ENCODE results near the gene PTPN6.

The PTPN6 gene

GRCh38 chr12:6956021-6956727, 5.0 kb downstream of the PTPN6 start:
- DNase-seq (ENCODE audit: low read depth) = no peak

- no peak for DNase-seq (ENCODE audit: low read depth)
Observed at GRCh38 chr12:6957151-6957701, 6.1 kb downstream of the PTPN6 start.

DNA sequence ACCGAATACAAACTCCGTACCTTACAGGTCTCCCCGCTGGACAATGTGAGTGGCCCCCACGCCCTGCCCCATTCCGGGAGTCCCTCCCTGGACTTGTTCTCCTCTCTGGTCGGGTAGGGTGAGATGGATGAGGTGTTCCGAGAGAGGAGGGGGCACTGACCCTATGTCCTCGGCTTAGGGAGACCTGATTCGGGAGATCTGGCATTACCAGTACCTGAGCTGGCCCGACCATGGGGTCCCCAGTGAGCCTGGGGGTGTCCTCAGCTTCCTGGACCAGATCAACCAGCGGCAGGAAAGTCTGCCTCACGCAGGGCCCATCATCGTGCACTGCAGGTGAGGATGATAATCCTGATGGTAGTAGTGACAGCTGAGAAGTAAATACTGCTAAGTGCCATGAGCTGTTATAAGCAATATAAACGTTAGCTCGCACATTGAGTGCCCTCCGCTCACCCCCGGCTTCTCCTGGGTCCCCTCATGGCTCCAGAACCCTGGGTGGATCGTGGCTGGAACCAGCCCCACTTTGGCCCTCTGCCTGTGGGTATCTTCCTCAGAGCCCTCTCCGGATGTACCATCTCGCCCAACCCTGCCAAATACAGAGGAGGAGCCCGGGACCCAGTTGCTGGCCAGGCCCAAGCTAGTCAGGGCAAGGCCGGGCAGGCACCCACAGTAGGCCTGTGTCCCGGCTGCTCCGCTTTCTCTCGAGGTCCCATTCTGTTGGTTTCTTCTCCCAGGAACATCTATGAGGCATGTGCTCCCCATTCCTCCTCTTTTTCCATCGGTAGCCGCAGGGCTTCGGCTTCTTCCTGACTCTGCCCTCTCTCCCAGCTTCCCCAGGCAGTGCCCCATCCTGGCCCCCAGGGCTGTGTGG, 6.8 kb downstream of the PTPN6 start:
- DNase-seq (ENCODE audit: low read depth) = no peak

GRCh38 chr12:6958609-6959057, 7.5 kb downstream of the PTPN6 start:
- DNase-seq (ENCODE audit: low read depth) = no peak

GRCh38 chr12:6959058-6959804, 8.1 kb downstream of the PTPN6 start:
- no peak for DNase-seq (ENCODE audit: low read depth)

DNA sequence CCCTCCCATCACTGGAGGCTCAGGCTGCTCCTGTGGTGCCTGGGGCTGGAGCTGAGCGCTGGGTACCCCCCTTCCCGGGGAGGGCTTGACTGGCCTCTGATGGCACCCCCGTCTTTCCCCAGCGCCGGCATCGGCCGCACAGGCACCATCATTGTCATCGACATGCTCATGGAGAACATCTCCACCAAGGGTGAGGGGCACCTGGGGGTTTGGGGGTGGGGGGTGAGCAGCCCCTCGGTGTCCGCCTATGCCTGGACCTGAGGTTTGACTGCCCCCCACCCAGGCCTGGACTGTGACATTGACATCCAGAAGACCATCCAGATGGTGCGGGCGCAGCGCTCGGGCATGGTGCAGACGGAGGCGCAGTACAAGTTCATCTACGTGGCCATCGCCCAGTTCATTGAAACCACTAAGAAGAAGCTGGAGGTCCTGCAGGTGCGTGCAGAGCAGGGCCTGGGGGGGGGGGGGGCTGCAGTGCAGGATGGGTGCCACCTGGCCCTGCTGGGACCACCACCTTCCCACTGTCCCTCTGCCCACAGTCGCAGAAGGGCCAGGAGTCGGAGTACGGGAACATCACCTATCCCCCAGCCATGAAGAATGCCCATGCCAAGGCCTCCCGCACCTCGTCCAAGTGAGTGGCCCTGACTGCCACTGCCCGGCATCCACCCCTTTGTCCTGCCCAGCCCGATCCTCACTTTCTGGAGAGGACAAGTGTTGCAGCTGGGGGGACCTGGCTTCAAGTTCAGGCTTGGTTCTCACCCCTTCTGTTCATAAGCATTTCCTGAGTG, 8.8 kb downstream of the PTPN6 start:
- no peak for DNase-seq (ENCODE audit: low read depth)

DNA sequence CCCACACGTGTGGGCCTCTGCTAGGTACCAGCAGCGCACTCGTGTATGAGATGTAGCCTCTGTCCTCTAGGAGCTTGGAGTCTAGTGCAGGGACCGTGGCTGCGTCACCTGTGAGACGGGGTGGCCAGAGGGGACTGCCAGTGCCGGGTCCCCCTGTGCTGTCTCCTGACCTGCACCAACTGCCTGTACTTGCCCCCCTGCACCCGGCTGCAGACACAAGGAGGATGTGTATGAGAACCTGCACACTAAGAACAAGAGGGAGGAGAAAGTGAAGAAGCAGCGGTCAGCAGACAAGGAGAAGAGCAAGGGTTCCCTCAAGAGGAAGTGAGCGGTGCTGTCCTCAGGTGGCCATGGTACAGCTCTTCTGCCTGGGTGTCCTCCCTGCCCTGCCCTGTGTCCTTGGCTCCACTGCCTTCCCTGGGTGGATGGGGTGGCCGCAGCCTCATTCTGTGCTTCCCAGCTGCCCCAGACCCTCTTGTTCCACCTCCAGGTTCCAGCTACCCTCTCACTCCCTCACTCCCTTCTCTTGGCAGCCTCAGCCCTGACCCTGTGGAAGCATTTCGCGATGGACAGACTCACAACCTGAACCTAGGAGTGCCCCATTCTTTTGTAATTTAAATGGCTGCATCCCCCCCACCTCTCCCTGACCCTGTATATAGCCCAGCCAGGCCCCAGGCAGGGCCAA, 9.6 kb downstream of the PTPN6 start:
- no peak for DNase-seq (ENCODE audit: low read depth)

- DNase-seq (ENCODE audit: low read depth) = no peak
Observed at GRCh38 chr12:6961278-6961694, 10.1 kb downstream of the PTPN6 start.

DNA sequence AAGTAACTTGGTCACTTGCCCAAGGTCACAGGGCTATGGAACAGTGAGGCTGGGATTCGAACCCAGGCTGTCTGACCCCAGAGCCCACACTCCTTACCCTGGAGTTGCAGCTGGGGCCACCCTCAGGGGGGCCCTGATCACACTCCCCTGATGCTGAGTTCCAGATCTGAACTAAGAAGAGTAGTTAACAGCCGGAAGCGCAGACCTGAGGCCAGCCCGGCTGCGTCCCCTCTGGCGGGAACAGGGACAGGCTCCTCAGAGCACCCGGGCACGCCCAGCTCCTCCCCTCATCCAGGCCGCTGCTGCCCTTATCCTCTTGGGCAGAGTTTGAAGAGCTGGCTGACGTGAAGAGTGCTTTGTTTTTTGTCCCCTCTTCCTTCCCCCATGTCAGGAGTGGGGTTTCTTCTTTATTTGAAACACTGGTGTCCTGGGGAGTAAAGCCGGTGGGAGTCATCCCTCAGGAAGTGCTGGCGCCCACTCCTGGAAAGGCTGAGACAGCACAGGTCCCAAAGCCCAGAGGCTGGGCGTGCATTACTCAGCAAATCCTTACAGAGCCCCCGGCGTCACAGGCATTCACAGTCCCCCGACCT, 10.6 kb downstream of the PTPN6 start:
- DNase-seq (ENCODE audit: low read depth) = no peak

DNA sequence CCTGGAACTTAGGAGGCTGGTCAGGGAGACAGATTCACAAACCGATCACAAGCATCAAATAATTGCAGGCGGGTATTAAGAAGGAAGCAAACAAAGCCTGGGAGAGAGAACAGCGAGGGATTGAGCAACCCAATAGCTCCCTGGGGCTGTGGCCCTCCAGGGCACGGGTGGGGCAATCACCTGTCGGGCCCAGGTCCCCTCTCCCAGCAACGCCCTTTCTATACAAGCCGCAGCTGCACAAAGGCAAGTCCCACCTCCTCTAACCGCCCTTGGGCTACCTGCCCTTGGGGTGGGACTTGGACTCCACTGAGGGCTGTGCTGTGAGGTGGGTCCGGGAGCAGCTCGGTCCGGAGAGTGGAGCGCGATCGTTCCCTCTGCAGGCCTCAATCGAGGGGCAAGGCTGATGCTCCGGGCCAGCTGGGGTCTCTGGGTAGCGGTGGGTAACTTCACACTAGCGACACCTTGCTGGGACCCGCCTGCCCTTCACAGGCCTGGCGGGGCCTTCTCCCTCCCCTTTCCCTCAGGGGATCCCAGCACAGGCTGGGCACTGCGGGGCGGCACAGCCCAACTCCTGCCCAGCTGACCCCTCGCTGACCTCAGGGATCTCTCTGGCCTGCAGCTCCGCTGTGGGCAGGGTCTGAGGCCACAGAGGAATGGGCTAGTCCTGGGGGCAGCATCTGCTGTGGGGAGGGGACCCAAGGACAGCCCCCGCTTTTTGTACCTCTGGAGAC, 11.3 kb downstream of the PTPN6 start:
- DNase-seq (ENCODE audit: low read depth) = no peak

DNA sequence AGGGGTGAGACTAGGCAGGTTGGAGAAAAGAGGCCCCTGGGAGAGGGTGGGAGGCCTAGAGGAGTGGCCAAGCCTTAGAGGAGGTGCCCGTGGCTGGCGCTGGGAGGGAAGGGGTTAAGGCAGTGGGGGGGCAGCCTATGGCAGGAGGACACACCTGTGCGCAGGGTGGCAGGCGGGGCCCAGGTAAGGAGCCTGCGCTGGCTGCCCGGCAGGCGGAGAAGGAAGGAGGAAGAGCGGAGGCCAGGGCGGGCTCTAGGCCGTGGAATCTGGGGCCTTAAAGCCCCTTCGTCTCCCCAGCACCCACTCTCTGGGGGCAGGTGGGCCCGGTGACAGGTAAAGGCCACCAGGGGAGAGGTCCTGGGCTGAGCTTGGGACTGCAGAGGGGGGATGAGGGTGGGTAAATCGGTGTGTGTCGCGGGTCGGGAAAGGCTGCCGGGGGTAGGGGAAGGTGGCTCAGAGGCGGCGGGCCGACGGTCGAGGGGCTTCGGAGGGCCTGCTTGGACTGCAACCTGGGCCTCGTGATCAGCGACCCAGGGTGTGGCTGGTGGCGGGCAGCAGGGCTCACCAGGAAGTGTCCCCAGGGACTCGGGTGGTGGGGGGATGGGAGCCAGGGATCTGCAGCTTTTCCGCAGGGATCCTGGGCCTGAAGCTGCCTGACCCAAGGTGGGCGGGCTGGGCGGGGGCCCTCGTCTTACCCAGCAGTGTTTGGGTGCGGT, 12.0 kb downstream of the PTPN6 start:
- DNase-seq (ENCODE audit: low read depth) = no peak

GRCh38 chr12:6963791-6964413, 12.7 kb downstream of the PTPN6 start:
- DNase-seq (ENCODE audit: low read depth) = no peak

DNA sequence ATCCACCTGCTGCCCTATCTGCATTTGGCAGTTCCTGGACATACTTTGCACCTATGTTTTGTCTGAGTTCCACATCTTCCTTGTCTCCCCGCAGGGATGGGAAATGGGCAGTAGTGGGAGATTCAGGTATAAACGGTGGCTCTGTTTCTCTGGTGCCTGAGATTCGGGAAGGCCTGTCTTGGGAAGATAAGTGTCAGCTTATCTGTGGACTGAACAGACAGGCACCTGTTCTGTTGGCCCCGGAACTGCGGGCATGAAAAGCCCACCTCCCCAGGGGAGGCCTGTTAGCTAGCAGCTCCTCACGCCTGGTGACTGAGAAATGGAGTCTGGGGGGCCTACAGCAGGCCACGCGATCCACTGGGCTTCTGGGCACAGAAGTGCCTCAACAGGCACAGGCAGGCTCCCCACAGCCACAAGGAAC, 13.5 kb downstream of the PTPN6 start:
- no peak for DNase-seq (ENCODE audit: low read depth)

- DNase-seq (ENCODE audit: low read depth) = peak; percentile 74
Observed at GRCh38 chr12:6965026-6965661, 14.0 kb downstream of the PTPN6 start.

DNA sequence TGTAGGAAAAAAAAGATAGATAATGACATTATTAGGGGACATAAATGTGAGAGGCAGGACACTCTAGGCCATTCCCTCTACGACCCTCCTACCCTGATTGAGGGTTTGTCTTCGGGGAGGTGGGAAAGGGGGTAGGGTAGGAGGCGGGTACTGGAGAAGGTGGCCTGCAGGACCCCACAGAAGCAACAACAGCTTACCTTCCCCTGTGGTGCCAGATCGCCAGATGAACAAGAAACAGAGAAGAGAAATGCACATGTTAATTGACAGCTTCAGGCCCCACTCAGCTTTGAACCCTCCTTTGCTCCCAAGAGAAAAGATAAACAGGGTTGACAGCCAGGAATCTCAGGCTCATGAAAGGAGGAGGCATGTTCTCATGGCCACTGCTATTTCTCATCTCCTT, 14.6 kb downstream of the PTPN6 start:
- no peak for DNase-seq (ENCODE audit: low read depth)

- no peak for DNase-seq (ENCODE audit: low read depth)
Observed at GRCh38 chr12:6966351-6966750, 15.2 kb downstream of the PTPN6 start.

DNA sequence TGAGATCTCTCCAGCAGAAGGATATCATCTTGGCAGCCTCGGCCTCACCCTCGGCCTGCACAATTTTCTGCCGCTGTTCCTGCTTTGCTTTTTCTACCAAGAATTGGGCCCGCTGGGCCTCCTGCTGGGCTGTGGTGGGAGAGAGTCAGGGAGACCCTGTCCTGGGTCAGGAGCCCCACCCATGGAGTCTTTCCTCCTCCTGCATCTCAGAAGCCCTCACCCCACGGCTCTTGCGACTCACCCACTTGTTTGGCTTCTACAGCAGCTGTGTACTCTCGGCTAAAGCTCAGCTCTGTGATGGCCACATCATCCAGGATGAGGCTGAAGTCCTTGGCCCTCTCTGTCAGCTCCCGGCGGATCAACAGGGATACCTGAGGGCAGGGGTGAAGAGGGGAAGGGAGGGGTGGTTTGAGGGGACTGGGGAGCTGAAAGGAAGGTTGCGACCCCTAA, 16.5 kb downstream of the PTPN6 start:
- no peak for DNase-seq (ENCODE audit: low read depth)

DNA sequence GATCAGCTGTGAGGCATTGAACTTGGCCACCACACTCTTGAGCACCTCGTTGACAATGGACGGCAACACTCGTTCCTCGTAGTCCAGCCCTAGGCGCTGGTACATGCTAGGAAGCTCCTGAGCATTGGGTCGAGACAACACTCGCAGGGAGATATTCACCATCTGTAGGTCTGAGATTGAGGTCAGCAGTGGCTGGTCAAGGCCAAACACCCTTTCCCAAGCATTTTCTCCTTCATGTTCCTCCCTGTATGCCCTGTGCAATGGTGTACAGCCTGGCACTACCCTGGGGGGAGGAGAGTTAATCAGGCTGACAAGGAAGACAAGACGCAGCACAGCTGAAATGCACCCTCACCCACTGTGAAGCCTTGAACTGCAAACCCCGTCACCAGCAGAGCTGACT, 17.3 kb downstream of the PTPN6 start:
- DNase-seq (ENCODE audit: low read depth) = no peak

Measured in stimulated activated CD8-positive, alpha-beta memory T cell treated with anti-CD3 and anti-CD28 coated beads, Interleukin-15, amount 100 ng/mL, for 24 hours (primary cell).